Natural killer cell (primary cell): Measurements from ENCODE around the gene GNPDA1. TPM values are rescaled to one million over a fixed set of nuclear protein-coding genes. Genes with fewer than 3 reads are reported as not detected.

Experiments used
- ATAC-seq, 3 donors: fragments of 150-1000 bp in 2 of 3; fragments of 200-7000 bp in 1 of 3; cut with Tn5 transposase; 1 replicate in 1 of 3; 2 replicates in 2 of 3; pipeline ENCODE4 v1.10.0; 2021; ENCODE audit warnings: mild to moderate bottlenecking in 2 of 3, moderate library complexity in 2 of 3
- DNase-seq, 2 donors: peaks; one replicate each; pipeline versions ENCODE4 v3.0.0 to v3.0.0-alpha.2; 2013 to 2021; ENCODE audit warnings: mixed read lengths in 1 of 2
- H3K27ac ChIP-seq: one replicate; pipeline ENCODE4 v1.5.1; 2013; ENCODE audit warnings: mild to moderate bottlenecking, low read length
- H3K27me3 ChIP-seq: one replicate; pipeline ENCODE4 v1.6.1; 2013; ENCODE audit warnings: low read length; ENCODE audit not compliant: control insufficient read depth, insufficient read depth
- H3K36me3 ChIP-seq: one replicate; pipeline ENCODE4 v1.6.1; 2013; ENCODE audit warnings: low read length; ENCODE audit not compliant: control insufficient read depth, insufficient read depth
- H3K4me1 ChIP-seq: one replicate; pipeline ENCODE4 v1.6.1; 2013; ENCODE audit warnings: low read length; ENCODE audit not compliant: control insufficient read depth, insufficient read depth
- H3K4me3 ChIP-seq: one replicate; pipeline ENCODE4 v1.5.1; 2013; ENCODE audit warnings: low read length
- H3K9me3 ChIP-seq: one replicate; pipeline ENCODE4 v1.6.1; 2013; ENCODE audit warnings: low read length; ENCODE audit not compliant: control insufficient read depth, insufficient read depth
- H3K27ac Mint-ChIP-seq, 2 donors: one replicate each; pipeline ENCODE4 v1.8.0; 2022; ENCODE audit warnings: mild to moderate bottlenecking in 2 of 2, mixed read lengths in 2 of 2, moderate library complexity in 1 of 2
- H3K27me3 Mint-ChIP-seq, 2 donors: one replicate each; pipeline ENCODE4 v1.8.0; 2022; ENCODE audit warnings: low read depth in 2 of 2, mixed read lengths in 2 of 2
- H3K36me3 Mint-ChIP-seq: one replicate; pipeline ENCODE4 v1.8.0; 2022; ENCODE audit warnings: mixed read lengths
- H3K4me1 Mint-ChIP-seq, 2 donors: one replicate each; pipeline ENCODE4 v1.8.0; 2022; ENCODE audit warnings: mixed read lengths in 2 of 2
- H3K4me3 Mint-ChIP-seq: one replicate; pipeline ENCODE4 v1.8.0; 2022; ENCODE audit warnings: mild to moderate bottlenecking, moderate library complexity, mixed read lengths
- H3K9me3 Mint-ChIP-seq, 2 donors: one replicate each; pipeline ENCODE4 v1.8.0; 2022; ENCODE audit warnings: mixed read lengths in 2 of 2
- WGBS: methylation state at CpG from one replicate; pipeline ENCODE4 v1.1.7; 2013; ENCODE audit warnings: missing lambda C conversion rate; ENCODE audit not compliant: insufficient coverage; 5-methylcytosine and 5-hydroxymethylcytosine counted together
- intact Hi-C: fragments of 100-400 bp; cut with micrococcal nuclease; formaldehyde crosslinking; loops from one replicate; pipeline ENCODE4 v1.14.2; 2022
- total RNA-seq, 4 donors: library from RNA; stranded (reverse); fragments of 120-200 nt in 1 of 4; gene quantifications; one replicate each; pipeline versions ENCODE4 v1.2.3 to v1.2.4, GENCODE V29; 2013 to 2022
- TF ChIP-seq, protein P1 (sequence below): fragments of 200-600 bp; IDR thresholded peaks from one replicate; pipeline ENCODE4 v1.8.0; 2022; ENCODE audit warnings: antibody characterized with exemption

Gene GNPDA1
- total RNA-seq, 3 donors from 2014 or later (not counting 1 experiment from before 2014, with no cell fraction given), result 10.7 to 12.0 (median 11.2) TPM

DNA sequence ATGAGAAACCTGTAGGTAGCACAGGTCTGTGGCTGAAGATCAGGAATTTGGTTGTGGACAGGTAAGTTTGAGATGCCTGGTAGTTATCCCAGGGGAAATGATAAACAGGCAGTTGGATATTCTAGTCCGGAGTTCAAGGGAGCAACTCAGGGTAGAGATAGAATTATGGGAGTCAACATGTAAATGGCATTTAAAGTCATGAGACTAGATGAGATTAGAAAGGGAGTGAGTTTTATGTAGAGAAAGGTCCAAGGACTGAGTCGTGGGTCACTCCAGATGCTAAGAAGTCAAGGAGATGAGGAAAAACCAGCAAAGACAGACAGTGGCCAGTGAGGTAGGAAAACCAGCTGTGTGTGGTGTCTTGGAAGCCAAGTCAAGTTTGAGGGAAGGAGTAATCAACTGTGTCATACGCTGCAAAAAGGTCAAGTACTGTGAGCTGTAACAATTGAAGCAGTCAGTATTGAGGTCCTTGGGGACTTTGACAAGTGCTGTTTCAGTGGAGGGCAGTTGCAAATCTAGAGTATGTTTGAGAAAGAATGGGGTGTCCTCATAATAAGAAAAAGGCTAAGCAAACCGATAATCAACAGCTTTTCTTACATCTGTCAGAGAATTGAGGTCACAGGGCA is 18.2 kb downstream of the GNPDA1 start:
- Histone ChIP-seq H3K27ac (no peak overlapping the region), H3K4me3 (no peak overlapping the region), H3K4me1 (no peaks in the 10 kb centered on the region), H3K9me3 (no peaks in the 10 kb centered on the region), H3K27me3 (no peaks in the 10 kb centered on the region), H3K36me3 (peaks cover 37% of the 10 kb centered on the region)
- Mint-ChIP-seq H3K27me3 (no peaks in the 10 kb centered on the region), H3K9me3 (no peaks in the 10 kb centered on the region), H3K4me3 (no peak overlapping the region), H3K27ac (no peak overlapping the region), H3K4me1 (peaks cover 0 to 6% of the 10 kb centered on the region in 2 donors), H3K36me3 (peaks cover 10% of the 10 kb centered on the region)
- no peak for DNase-seq
- TF ChIP-seq, protein P1, sequence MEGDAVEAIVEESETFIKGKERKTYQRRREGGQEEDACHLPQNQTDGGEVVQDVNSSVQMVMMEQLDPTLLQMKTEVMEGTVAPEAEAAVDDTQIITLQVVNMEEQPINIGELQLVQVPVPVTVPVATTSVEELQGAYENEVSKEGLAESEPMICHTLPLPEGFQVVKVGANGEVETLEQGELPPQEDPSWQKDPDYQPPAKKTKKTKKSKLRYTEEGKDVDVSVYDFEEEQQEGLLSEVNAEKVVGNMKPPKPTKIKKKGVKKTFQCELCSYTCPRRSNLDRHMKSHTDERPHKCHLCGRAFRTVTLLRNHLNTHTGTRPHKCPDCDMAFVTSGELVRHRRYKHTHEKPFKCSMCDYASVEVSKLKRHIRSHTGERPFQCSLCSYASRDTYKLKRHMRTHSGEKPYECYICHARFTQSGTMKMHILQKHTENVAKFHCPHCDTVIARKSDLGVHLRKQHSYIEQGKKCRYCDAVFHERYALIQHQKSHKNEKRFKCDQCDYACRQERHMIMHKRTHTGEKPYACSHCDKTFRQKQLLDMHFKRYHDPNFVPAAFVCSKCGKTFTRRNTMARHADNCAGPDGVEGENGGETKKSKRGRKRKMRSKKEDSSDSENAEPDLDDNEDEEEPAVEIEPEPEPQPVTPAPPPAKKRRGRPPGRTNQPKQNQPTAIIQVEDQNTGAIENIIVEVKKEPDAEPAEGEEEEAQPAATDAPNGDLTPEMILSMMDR, result no peak
- 70% methylated on average over 4 of the region's 4 CpGs for WGBS
- no peak for ATAC-seq
- intact Hi-C loops, result loop anchor here (5.0 kb wide), 2 partner anchors 133 to 703 kb away; no protein-coding TSS in a partner anchor

DNA sequence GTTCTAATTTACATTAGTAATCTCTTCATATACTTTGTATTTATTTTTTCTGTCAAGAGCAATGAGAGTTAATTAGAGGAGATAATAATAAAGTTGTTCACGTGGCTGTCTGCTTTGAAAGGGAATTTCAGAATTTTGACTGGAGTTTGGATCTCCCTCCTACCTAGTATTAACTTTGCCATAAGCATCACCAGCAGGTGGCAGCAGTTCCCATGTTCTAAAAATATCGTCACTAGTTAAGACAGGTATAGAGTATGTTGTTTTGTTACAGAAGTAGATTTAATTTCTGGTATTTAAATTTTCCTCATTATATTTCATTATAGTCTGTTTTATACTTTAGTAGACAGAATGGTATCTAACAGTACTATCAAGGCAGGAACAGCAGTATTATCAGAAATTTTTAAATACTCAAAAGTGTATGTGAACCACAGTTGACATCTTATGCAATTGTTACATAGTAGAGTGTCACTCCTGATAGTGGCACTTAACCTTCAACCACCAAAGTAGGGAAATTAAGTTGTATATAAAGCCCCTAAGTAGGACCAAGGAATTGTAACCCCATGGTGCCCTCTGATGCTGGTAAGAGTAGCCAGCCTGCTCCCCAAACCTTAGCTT is 20.4 kb downstream of the GNPDA1 start:
- no peak overlapping the region for H3K27ac ChIP-seq
- ATAC-seq (peak; percentile 65 to 77 (median 75)), DNase-seq (peak; percentile 67 to 90)
- H3K27me3 Mint-ChIP-seq, result no peaks in the 10 kb centered on the region
- no peak overlapping the region for H3K4me3 Mint-ChIP-seq
- H3K27me3 ChIP-seq, result no peaks in the 10 kb centered on the region
- peaks cover 5 to 6% of the 10 kb centered on the region in 2 donors for H3K4me1 Mint-ChIP-seq
- H3K9me3 ChIP-seq, result no peaks in the 10 kb centered on the region
- TF ChIP-seq, protein P1, result peak; percentile 86
- H3K36me3 Mint-ChIP-seq, result peaks cover 20% of the 10 kb centered on the region
- H3K4me3 ChIP-seq, result no peak overlapping the region
- WGBS, result no CpG with 5 or more reads among the region's 2 CpGs
- H3K27ac Mint-ChIP-seq, result no peak overlapping the region
- H3K4me1 ChIP-seq, result no peaks in the 10 kb centered on the region
- intact Hi-C loops, result loop anchor here (1.0 to 5.0 kb wide), 4 partner anchors 23 to 705 kb away; no protein-coding TSS in a partner anchor
- peaks cover 47% of the 10 kb centered on the region for H3K36me3 ChIP-seq
- H3K9me3 Mint-ChIP-seq, result no peaks in the 10 kb centered on the region

DNA sequence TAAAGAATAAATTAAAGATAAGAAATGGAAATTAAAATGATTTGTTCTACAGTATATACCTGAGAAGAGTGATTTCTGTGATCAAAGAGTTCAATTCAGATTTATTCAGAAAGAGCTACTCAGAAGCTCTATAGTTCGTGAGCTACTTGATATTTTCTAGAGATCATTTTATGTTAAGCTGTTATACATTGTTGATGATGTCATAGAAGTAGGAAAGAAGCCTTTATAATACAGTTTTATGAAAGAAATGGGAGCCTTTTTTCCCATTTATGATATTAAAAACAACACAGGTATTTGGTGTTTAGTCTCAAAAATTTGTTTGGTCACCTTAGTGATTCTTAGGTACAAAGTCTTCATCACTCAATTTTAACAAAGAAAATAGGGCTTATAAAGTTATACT is 23.1 kb downstream of the GNPDA1 start:
- Mint-ChIP-seq H3K36me3 (peaks cover 35% of the 10 kb centered on the region), H3K4me1 (peaks cover 11% of the 10 kb centered on the region in 2 donors), H3K27ac (no peak overlapping the region), H3K9me3 (no peaks in the 10 kb centered on the region), H3K4me3 (no peak overlapping the region), H3K27me3 (no peaks in the 10 kb centered on the region)
- DNase-seq, result no peak
- TF ChIP-seq, protein P1, result no peak
- no peak overlapping the region for H3K27ac ChIP-seq
- WGBS, result no CpG with 5 or more reads among the region's 1 CpG
- H3K36me3 ChIP-seq, result peaks cover 66% of the 10 kb centered on the region
- no peaks in the 10 kb centered on the region for H3K27me3 ChIP-seq
- H3K4me3 ChIP-seq, result no peak overlapping the region
- H3K4me1 ChIP-seq, result no peaks in the 10 kb centered on the region
- no peak for ATAC-seq
- H3K9me3 ChIP-seq, result no peaks in the 10 kb centered on the region
- intact Hi-C loops, result loop anchor here (5.0 kb wide), 2 partner anchors 138 to 708 kb away; no protein-coding TSS in a partner anchor
